C4-2B (cell line): Measurements from ENCODE around the gene ABCG5.

Experiments
- H3K27ac ChIP-seq: fragments of 450-650 bp; 2 replicates; pipeline ENCODE4 v1.5.1; 2017
- CTCF ChIP-seq: fragments of 450-650 bp; conservative IDR thresholded peaks from 2 replicates; pipeline ENCODE4 v1.5.1; 2017; ENCODE audit warnings: mild to moderate bottlenecking
- ZFX ChIP-seq: fragments of 450-650 bp; IDR thresholded peaks from 2 replicates; pipeline ENCODE4 v1.6.1; 2017

ABCG5 gene

GRCh38 chr2:43819491-43820163 is 19.0 kb downstream of the ABCG5 start:
- no peak overlapping the region for H3K27ac ChIP-seq
- TF ChIP-seq ZFX, result no peak
- TF ChIP-seq CTCF, result no peak

GRCh38 chr2:43818761-43819160 is 19.9 kb downstream of the ABCG5 start:
- TF ChIP-seq ZFX (no peak), CTCF (no peak)

GRCh38 chr2:43814711-43815110 is 23.9 kb downstream of the ABCG5 start:
- TF ChIP-seq CTCF (no peak), ZFX (no peak)
- no peak overlapping the region for H3K27ac ChIP-seq

More at GRCh38 chr2:43818761-43819160, 19.9 kb downstream of the ABCG5 start:
- H3K27ac ChIP-seq, result no peak overlapping the region

- H3K27ac ChIP-seq, result no peak overlapping the region
- TF ChIP-seq ZFX (no peak), CTCF (no peak)
Measured at GRCh38 chr2:43812947-43813346, 25.7 kb downstream of the ABCG5 start.

- H3K27ac ChIP-seq, result no peak overlapping the region
- TF ChIP-seq ZFX, result no peak
- TF ChIP-seq CTCF, result no peak
Measured at GRCh38 chr2:43812006-43812405, 26.6 kb downstream of the ABCG5 start.

GRCh38 chr2:43810888-43811287 is 27.8 kb downstream of the ABCG5 start:
- TF ChIP-seq ZFX (no peak), CTCF (no peak)
- H3K27ac ChIP-seq, result no peak overlapping the region

- H3K27ac ChIP-seq, result no peak overlapping the region
- TF ChIP-seq CTCF, result no peak
- TF ChIP-seq ZFX, result no peak
Measured at GRCh38 chr2:43810452-43810851, 28.2 kb downstream of the ABCG5 start.
